ENCODE results near the gene LAMP5.

Gene LAMP5

DNA sequence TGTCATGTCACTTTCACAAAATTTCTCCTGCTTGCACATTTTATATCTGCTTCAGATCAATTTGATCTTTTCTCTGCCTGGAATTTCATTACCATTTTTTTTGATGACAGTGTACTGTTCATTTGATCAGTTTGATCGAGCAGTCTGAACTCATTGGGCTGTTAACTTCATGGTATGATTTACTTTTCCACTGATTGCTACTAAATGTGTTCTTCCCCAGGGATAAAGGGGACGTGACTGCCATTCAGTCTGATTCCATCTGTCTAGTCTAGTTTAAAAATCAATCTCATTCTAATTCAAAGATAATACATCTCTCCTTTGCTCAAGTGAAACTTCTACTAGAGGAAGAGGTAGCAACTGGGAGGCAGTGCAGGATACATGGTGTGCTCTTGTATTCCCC, 21.1 kb downstream of the LAMP5 start:
- no peaks in the 10 kb centered on the region for H3K27me3 ChIP-seq (ENCODE audit: control insufficient read depth, low read length)
- no peaks in the 10 kb centered on the region for H3K9me3 ChIP-seq (ENCODE audit: control insufficient read depth, insufficient read depth, low read length)
- no peaks in the 10 kb centered on the region for H3K9me2 ChIP-seq (replicated peaks; ENCODE audit: control insufficient read depth, low read length)
- no peak overlapping the region for H3K4me2 ChIP-seq (ENCODE audit: low read length)
- H3K4me1 ChIP-seq (ENCODE audit: control insufficient read depth, low read length), result no peaks in the 10 kb centered on the region
- H3K36me3 ChIP-seq (ENCODE audit: control insufficient read depth, low read length), result no peaks in the 10 kb centered on the region
- no peaks in the 10 kb centered on the region for H4K20me1 ChIP-seq (ENCODE audit: control insufficient read depth, insufficient read depth, low read depth, low read length)
- TF ChIP-seq, protein P1, sequence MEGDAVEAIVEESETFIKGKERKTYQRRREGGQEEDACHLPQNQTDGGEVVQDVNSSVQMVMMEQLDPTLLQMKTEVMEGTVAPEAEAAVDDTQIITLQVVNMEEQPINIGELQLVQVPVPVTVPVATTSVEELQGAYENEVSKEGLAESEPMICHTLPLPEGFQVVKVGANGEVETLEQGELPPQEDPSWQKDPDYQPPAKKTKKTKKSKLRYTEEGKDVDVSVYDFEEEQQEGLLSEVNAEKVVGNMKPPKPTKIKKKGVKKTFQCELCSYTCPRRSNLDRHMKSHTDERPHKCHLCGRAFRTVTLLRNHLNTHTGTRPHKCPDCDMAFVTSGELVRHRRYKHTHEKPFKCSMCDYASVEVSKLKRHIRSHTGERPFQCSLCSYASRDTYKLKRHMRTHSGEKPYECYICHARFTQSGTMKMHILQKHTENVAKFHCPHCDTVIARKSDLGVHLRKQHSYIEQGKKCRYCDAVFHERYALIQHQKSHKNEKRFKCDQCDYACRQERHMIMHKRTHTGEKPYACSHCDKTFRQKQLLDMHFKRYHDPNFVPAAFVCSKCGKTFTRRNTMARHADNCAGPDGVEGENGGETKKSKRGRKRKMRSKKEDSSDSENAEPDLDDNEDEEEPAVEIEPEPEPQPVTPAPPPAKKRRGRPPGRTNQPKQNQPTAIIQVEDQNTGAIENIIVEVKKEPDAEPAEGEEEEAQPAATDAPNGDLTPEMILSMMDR (IDR thresholded peaks at IDR 0.05; ENCODE audit: low read depth, low read length, poor library complexity, severe bottlenecking), result no peak
- TF ChIP-seq EZH2phosphoT487 (IDR thresholded peaks at IDR 0.05; ENCODE audit: borderline replicate concordance, low read length), result no peak
- H3K27ac ChIP-seq (ENCODE audit: low read depth, low read length), result no peak overlapping the region
- H3F3A ChIP-seq (ENCODE audit: control insufficient read depth, insufficient read depth), result no peaks in the 10 kb centered on the region
- H3K79me2 ChIP-seq (ENCODE audit: control insufficient read depth, low read length), result no peaks in the 10 kb centered on the region
- no peak overlapping the region for H3K4me3 ChIP-seq (ENCODE audit: low read length)

DNA sequence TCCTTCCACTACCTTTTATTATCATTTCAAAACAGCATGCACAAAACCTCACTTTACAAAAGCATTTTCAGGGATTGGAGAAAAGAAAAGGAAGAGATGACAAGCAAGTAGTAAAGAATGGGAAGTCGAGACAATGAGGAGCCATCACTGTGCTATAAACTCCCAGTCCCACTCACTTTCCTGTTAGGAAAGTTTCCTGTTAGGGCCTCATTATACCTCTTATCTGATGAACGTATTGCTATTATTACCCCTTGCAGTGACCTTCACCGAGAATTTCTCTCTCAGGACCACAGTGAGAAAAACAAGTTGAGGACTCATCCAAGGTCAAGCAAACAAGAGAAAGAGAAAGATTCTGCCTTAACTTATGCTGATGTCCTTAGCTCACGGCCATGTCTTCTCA, 28.8 kb downstream of the LAMP5 start:
- no peaks in the 10 kb centered on the region for H3K27me3 ChIP-seq (ENCODE audit: control insufficient read depth, low read length)
- TF ChIP-seq, protein P1 (IDR thresholded peaks at IDR 0.05; ENCODE audit: low read depth, low read length, poor library complexity, severe bottlenecking), result no peak
- TF ChIP-seq EZH2phosphoT487 (IDR thresholded peaks at IDR 0.05; ENCODE audit: borderline replicate concordance, low read length), result no peak
- H3K36me3 ChIP-seq (ENCODE audit: control insufficient read depth, low read length), result no peaks in the 10 kb centered on the region
- no peak overlapping the region for H3K4me3 ChIP-seq (ENCODE audit: low read length)
- no peaks in the 10 kb centered on the region for H3K4me1 ChIP-seq (ENCODE audit: control insufficient read depth, low read length)
- no peaks in the 10 kb centered on the region for H3K9me3 ChIP-seq (ENCODE audit: control insufficient read depth, insufficient read depth, low read length)
- H4K20me1 ChIP-seq (ENCODE audit: control insufficient read depth, insufficient read depth, low read depth, low read length), result no peaks in the 10 kb centered on the region
- no peaks in the 10 kb centered on the region for H3K79me2 ChIP-seq (ENCODE audit: control insufficient read depth, low read length)
- H3K27ac ChIP-seq (ENCODE audit: low read depth, low read length), result no peak overlapping the region
- H3F3A ChIP-seq (ENCODE audit: control insufficient read depth, insufficient read depth), result no peaks in the 10 kb centered on the region
- no peak overlapping the region for H3K4me2 ChIP-seq (ENCODE audit: low read length)
- no peaks in the 10 kb centered on the region for H3K9me2 ChIP-seq (replicated peaks; ENCODE audit: control insufficient read depth, low read length)

DNA sequence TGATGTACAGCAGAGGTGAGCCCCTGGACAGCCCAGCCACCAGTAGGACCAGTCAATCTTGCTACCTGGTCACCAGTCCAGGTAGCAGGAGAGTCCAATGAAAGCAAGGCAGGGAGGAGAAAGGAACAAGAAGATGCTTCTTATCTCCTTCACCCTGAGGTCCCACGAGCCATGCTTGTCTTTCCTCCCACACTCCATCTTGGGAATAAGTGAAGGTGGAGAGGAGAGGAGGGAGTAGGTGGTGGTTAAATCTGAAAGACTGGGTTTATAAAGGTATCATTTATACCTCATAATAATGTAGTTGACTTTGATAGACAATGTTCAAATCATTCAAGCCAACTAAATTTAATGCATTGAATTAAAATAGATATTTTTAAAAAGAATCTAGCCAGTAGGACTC, 35.9 kb downstream of the LAMP5 start:
- H3K9me3 ChIP-seq (ENCODE audit: control insufficient read depth, insufficient read depth, low read length), result no peaks in the 10 kb centered on the region
- H3K4me1 ChIP-seq (ENCODE audit: control insufficient read depth, low read length), result no peaks in the 10 kb centered on the region
- no peak overlapping the region for H3K4me2 ChIP-seq (ENCODE audit: low read length)
- no peaks in the 10 kb centered on the region for H3K79me2 ChIP-seq (ENCODE audit: control insufficient read depth, low read length)
- no peaks in the 10 kb centered on the region for H3F3A ChIP-seq (ENCODE audit: control insufficient read depth, insufficient read depth)
- no peak for TF ChIP-seq EZH2phosphoT487 (IDR thresholded peaks at IDR 0.05; ENCODE audit: borderline replicate concordance, low read length)
- TF ChIP-seq, protein P1 (IDR thresholded peaks at IDR 0.05; ENCODE audit: low read depth, low read length, poor library complexity, severe bottlenecking), result no peak
- no peak overlapping the region for H3K27ac ChIP-seq (ENCODE audit: low read depth, low read length)
- no peaks in the 10 kb centered on the region for H3K36me3 ChIP-seq (ENCODE audit: control insufficient read depth, low read length)
- H3K9me2 ChIP-seq (replicated peaks; ENCODE audit: control insufficient read depth, low read length), result no peaks in the 10 kb centered on the region
- H3K27me3 ChIP-seq (ENCODE audit: control insufficient read depth, low read length), result no peaks in the 10 kb centered on the region
- H3K4me3 ChIP-seq (ENCODE audit: low read length), result no peak overlapping the region
- H4K20me1 ChIP-seq (ENCODE audit: control insufficient read depth, insufficient read depth, low read depth, low read length), result no peaks in the 10 kb centered on the region

DNA sequence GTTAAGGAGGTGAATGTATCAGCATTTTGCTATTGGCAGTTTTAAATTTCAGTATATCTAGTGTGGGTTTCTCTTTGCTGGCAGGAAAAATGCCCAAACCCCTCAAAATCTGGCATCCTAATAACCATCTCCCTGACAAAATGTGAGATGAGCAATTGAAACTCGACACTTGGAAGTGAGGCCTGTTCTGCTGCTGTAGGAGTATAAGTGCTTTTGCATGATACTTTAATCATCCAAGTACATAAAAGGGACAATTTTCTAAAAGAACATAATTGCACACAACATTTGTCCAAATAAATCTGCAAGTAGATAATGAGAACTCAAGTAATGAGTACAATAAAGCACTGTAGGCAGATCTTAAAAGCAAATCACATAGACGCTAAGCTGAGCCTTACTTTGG, 36.5 kb downstream of the LAMP5 start:
- H3K27ac ChIP-seq (ENCODE audit: low read depth, low read length), result no peak overlapping the region
- H3K4me2 ChIP-seq (ENCODE audit: low read length), result no peak overlapping the region
- no peaks in the 10 kb centered on the region for H3K9me2 ChIP-seq (replicated peaks; ENCODE audit: control insufficient read depth, low read length)
- H3K79me2 ChIP-seq (ENCODE audit: control insufficient read depth, low read length), result no peaks in the 10 kb centered on the region
- no peaks in the 10 kb centered on the region for H4K20me1 ChIP-seq (ENCODE audit: control insufficient read depth, insufficient read depth, low read depth, low read length)
- H3K9me3 ChIP-seq (ENCODE audit: control insufficient read depth, insufficient read depth, low read length), result no peaks in the 10 kb centered on the region
- no peaks in the 10 kb centered on the region for H3K27me3 ChIP-seq (ENCODE audit: control insufficient read depth, low read length)
- H3K36me3 ChIP-seq (ENCODE audit: control insufficient read depth, low read length), result no peaks in the 10 kb centered on the region
- no peaks in the 10 kb centered on the region for H3F3A ChIP-seq (ENCODE audit: control insufficient read depth, insufficient read depth)
- no peaks in the 10 kb centered on the region for H3K4me1 ChIP-seq (ENCODE audit: control insufficient read depth, low read length)
- H3K4me3 ChIP-seq (ENCODE audit: low read length), result no peak overlapping the region
- no peak for TF ChIP-seq EZH2phosphoT487 (IDR thresholded peaks at IDR 0.05; ENCODE audit: borderline replicate concordance, low read length)
- TF ChIP-seq, protein P1 (IDR thresholded peaks at IDR 0.05; ENCODE audit: low read depth, low read length, poor library complexity, severe bottlenecking), result no peak

All from DOHH2 (cell line).